ENCODE data around the gene BMPR1A. TPM values are rescaled to one million over a fixed set of nuclear protein-coding genes. Genes with fewer than 3 reads are reported as not detected.

Gene BMPR1A
- polyA plus RNA-seq, 2 of the 4 experiments (the other 2 are of a cell fraction), result 25.5 to 39.0 TPM

DNA sequence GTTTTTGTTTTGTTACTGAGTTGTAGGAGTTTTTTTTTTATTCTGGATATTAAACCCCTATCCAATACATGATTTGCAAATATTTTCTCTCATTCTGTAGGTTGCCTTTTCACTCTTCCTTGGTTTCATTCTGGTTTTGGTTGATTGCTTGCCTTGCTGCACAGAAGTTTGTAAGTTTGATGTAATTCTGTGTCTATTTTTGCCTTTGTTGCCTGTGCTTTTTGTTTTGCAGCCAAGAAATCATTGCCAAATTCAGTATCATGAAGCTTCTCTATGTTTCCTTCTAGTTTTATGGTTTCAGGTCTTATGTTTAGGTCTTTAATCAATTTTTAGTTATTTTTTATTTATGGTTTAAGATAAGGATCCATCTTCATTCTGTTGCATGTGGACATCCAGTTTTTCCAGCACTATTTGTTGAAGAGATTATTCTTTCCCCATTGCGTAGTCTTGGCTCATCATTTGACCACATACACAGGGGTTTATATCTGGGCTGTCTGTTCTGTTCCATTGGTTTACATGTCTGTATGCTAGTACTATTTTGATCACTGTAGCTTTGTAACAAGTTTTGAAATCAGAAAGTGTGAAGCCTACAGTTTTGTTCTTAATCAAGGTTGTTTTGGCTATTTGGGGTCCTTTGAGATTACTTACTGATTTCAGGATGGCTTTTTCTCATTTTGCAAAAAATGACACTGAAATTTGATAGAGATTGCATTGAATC lies 26.4 kb downstream of the BMPR1A start (continued):
- TF ChIP-seq, protein P1, sequence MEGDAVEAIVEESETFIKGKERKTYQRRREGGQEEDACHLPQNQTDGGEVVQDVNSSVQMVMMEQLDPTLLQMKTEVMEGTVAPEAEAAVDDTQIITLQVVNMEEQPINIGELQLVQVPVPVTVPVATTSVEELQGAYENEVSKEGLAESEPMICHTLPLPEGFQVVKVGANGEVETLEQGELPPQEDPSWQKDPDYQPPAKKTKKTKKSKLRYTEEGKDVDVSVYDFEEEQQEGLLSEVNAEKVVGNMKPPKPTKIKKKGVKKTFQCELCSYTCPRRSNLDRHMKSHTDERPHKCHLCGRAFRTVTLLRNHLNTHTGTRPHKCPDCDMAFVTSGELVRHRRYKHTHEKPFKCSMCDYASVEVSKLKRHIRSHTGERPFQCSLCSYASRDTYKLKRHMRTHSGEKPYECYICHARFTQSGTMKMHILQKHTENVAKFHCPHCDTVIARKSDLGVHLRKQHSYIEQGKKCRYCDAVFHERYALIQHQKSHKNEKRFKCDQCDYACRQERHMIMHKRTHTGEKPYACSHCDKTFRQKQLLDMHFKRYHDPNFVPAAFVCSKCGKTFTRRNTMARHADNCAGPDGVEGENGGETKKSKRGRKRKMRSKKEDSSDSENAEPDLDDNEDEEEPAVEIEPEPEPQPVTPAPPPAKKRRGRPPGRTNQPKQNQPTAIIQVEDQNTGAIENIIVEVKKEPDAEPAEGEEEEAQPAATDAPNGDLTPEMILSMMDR (IDR thresholded peaks at IDR 0.05), result no peak

DNA sequence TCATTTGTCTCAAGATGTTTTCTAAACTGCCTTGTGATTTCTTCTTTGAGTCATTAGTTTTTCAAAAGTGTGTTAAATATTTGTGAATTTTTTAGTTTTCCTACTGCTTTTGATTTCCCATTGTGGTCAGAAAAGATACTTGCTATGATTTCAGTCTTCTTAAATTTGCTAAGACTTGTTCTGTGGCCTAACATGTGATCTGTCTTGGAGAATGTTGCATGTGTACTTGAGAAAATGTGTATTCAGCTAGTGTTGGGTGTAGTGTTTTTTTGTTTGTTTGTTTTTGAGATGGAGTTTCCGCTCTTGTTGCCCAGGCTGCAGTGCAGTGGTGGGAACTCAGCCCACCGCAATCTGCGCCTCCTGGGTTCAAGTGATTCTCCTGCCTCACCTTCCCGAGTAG lies 28.6 kb downstream of the BMPR1A start:
- FAIRE-seq (no peak), ATAC-seq (no peak), DNase-seq (ENCODE audit: low read depth in 1 of 2, low spot score in 1 of 2) (no peak)
- Histone ChIP-seq H3K27ac (no peak overlapping the region), H3K4me2 (no peak overlapping the region), H3K4me1 (peaks cover 6% of the 10 kb centered on the region; the same call in 2 of the 3 replicates), H3K4me3 (no peak overlapping the region), H3K9me3 (no peaks in the 10 kb centered on the region)
- TF ChIP-seq HEYL (CRISPR knock-in tag; IDR thresholded peaks at IDR 0.05) (no peak), TFCP2L1 (CRISPR knock-in tag; IDR thresholded peaks at IDR 0.05) (no peak), TP53 (CRISPR knock-in tag; IDR thresholded peaks at IDR 0.05) (no peak), HOXB5 (CRISPR knock-in tag; IDR thresholded peaks at IDR 0.05) (no peak)
- CTCF ChIA-PET, result no interaction called here
- POLR2A ChIA-PET, result no interaction called here
- 93% methylated on average over 4 of the region's 4 CpGs for WGBS (ENCODE audit: missing lambda C conversion rate)

DNA sequence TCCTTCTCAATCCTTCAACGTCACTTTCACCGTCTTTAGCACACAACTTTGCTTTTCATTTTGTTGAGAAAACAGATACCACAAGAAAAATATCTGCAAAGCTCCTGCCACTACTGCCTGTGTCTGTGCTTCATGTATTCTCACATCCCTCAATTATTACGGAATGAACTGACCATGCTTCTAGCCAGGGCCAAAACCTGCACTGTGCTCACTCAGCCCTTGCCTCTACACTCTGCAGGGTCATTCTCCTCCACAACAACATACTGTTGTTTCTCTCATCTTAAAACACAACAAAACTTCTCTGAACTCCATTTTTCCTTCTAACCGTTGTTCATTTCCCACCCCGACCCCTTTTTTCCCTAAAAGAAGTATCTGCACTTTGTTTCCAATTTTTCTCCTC lies 29.5 kb downstream of the BMPR1A start:
- no peak; a peak in 1 of 6 replicates for ATAC-seq
- no peak overlapping the region for H3K4me2 ChIP-seq
- FAIRE-seq, result no peak
- TF ChIP-seq ZFP36 (IDR thresholded peaks at IDR 0.05; ENCODE audit: borderline replicate concordance, partially characterized antibody) (no peak), PHF8 (IDR thresholded peaks at IDR 0.05; ENCODE audit: borderline replicate concordance, low read depth) (no peak), BHLHE40 (IDR thresholded peaks at IDR 0.05; ENCODE audit: low read depth, low read length) (no peak), CBX2 (IDR thresholded peaks at IDR 0.05; ENCODE audit: borderline replicate concordance, low read depth) (no peak), MYC (IDR thresholded peaks at IDR 0.05; ENCODE audit: borderline replicate concordance, low read length) (no peak), EP300 (IDR thresholded peaks at IDR 0.05) (no peak), TP53 (CRISPR knock-in tag; IDR thresholded peaks at IDR 0.05) (no peak), ESRRA (IDR thresholded peaks at IDR 0.05; ENCODE audit: borderline replicate concordance, low read length) (no peak)
- TF ChIP-seq, protein P2, sequence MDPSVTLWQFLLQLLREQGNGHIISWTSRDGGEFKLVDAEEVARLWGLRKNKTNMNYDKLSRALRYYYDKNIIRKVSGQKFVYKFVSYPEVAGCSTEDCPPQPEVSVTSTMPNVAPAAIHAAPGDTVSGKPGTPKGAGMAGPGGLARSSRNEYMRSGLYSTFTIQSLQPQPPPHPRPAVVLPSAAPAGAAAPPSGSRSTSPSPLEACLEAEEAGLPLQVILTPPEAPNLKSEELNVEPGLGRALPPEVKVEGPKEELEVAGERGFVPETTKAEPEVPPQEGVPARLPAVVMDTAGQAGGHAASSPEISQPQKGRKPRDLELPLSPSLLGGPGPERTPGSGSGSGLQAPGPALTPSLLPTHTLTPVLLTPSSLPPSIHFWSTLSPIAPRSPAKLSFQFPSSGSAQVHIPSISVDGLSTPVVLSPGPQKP (IDR thresholded peaks at IDR 0.05; ENCODE audit: low read depth, low read length), result no peak
- TF ChIP-seq, protein P3, sequence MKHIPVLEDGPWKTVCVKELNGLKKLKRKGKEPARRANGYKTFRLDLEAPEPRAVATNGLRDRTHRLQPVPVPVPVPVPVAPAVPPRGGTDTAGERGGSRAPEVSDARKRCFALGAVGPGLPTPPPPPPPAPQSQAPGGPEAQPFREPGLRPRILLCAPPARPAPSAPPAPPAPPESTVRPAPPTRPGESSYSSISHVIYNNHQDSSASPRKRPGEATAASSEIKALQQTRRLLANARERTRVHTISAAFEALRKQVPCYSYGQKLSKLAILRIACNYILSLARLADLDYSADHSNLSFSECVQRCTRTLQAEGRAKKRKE (CRISPR knock-in tag; IDR thresholded peaks at IDR 0.05; ENCODE audit: low read depth), result no peak
- no peak overlapping the region for H3K27ac ChIP-seq
- H3K4me1 ChIP-seq, result peaks cover 6% of the 10 kb centered on the region; the same call in 2 of the 3 replicates
- DNase-seq (ENCODE audit: low read depth in 1 of 2, low spot score in 1 of 2), result no peak
- CTCF ChIA-PET, result no interaction called here
- whole genome bisulfite sequencing (ENCODE audit: missing lambda C conversion rate), result 87% methylated on average over 5 of the region's 5 CpGs
- no peak overlapping the region for H3K4me3 ChIP-seq
- H3K9me3 ChIP-seq, result no peaks in the 10 kb centered on the region
- POLR2A ChIA-PET, result no interaction called here

DNA sequence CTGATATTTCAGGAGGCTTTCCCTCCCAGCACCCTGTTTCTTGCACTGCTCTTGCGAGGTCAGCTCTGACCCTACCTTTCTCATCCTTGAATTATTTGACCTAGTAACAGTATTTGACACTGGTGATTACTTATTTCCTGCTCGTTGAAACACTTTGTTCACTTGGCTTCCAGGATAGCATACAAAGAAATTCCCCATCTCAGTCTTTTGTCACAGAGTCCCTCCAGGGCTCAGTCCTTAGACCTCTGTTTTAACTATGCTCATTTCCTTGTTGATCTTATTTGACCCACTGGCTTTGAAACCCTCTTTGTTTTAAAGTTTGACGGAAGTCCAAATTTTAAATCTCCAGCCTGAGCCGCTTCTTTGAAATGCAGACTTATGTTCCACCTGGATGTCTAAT lies 29.9 kb downstream of the BMPR1A start:
- H3K4me2 ChIP-seq, result no peak overlapping the region
- no peak for ATAC-seq
- FAIRE-seq, result no peak
- H3K4me3 ChIP-seq, result no peak overlapping the region
- WGBS (ENCODE audit: missing lambda C conversion rate), result 76% methylated on average over 4 of the region's 4 CpGs
- no peak for TF ChIP-seq PHF8 (IDR thresholded peaks at IDR 0.05; ENCODE audit: borderline replicate concordance, low read depth)
- no peak for TF ChIP-seq NR3C1 (IDR thresholded peaks at IDR 0.05)
- no peak for TF ChIP-seq TFCP2L1 (CRISPR knock-in tag; IDR thresholded peaks at IDR 0.05)
- TF ChIP-seq ZSCAN20 (CRISPR knock-in tag; IDR thresholded peaks at IDR 0.05), result no peak
- no peak for TF ChIP-seq ZFP36 (IDR thresholded peaks at IDR 0.05; ENCODE audit: borderline replicate concordance, partially characterized antibody)
- TF ChIP-seq EP300 (IDR thresholded peaks at IDR 0.05), result no peak
- TF ChIP-seq, protein P4, sequence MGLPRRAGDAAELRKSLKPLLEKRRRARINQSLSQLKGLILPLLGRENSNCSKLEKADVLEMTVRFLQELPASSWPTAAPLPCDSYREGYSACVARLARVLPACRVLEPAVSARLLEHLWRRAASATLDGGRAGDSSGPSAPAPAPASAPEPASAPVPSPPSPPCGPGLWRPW (IDR thresholded peaks at IDR 0.05), result no peak
- no peak for TF ChIP-seq ZC3H11A (IDR thresholded peaks at IDR 0.05)
- TF ChIP-seq HEYL (CRISPR knock-in tag; IDR thresholded peaks at IDR 0.05), result no peak
- TF ChIP-seq CHD2 (IDR thresholded peaks at IDR 0.05; ENCODE audit: low read length, partially characterized antibody), result no peak
- TF ChIP-seq KDM1A (IDR thresholded peaks at IDR 0.05; ENCODE audit: low read depth), result no peak
- DNase-seq (ENCODE audit: low read depth in 1 of 2, low spot score in 1 of 2), result no peak
- ChIA-PET POLR2A (no interaction called here), CTCF (no interaction called here)
- H3K4me1 ChIP-seq, result peaks cover 6% of the 10 kb centered on the region; the same call in 2 of the 3 replicates
- no peaks in the 10 kb centered on the region for H3K9me3 ChIP-seq
- no peak overlapping the region for H3K27ac ChIP-seq
